ENCODE measurements around the gene ATP6V0E2.
A peak's percentile ranks its signal among the peaks of the same experiment; 100 is the strongest.
"Not testable (repeated sequence)": the region's sequence is repeated elsewhere in the genome, so short reads cannot be mapped to it uniquely, and the experiment has no call there.

Gene ATP6V0E2

DNA sequence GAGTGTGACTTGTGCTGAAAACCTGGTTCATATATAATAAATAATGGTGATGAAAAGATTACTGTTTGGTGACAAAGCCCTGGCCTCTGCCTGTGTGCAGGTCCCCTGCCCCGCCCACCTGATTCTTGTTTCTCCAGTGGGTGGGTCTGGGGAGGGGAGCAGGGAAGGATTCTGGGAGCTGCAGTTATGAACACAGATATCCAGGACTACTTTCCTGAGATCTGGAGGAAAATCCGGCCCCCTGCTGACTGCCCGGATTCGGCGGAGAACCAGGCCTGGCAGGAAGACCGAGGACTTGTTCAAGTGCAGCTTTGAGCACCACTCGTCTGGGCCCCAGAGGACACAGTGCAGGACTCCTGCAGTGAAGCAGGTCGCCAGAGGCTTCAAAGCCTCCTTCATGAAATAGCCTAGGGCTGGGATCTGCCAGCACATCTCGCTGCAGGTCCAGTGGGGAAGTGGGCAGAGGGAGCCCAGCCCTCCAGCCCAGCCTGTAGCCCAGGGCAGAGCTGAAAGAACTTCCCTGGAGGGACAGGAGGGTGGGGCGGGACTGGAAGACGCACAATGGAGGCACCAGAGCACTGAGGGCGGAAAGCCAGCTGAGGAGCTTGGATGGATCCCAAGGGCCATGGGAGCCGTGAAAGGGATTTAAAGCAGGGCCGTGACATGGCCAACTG, 7.0 kb downstream of the ATP6V0E2 start:
- no peak for DNase-seq

DNA sequence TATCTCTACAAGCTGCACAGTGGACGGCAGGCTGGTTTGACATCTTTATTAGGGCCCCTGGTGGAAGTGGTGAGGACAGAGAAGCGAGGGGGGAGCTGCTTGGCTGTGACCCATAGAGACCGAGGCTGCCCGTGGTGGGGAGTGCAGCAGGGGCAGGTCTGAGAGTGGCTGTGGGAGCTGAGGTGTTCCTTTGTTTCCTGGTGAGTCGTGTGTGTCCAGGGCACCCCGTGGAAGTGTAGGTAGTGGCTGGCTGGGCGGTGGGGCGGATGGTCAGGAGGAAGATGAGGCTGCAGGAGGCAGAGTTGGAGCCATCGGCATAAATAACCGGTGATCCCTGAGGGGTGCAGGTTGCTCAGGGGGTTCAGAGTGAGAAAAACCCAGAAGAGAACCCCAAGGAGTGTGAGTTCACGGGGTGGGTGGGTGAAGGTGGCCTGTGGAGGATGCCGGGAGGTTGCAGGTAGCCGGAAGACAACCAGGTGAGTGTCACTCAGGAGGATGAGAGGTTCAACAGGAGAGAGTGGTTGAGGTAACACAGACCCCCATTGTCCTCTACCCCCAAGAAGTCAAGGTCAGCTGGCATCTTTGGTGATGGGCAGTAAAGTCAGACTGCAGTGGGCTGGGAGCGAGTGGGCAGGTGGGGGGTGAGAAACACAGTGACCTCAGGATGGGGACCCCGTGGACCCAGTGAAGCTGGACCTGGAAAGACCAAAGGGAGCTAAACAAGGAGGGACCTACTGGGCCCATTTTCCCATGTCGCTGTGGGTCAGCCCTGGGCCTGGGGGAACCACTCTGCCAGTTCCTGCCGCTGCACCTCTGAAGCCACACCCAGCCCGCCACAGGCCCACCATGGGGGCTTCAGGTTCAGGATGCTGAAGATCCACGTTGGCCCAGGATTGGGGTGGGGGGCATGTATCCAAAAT, 7.8 kb downstream of the ATP6V0E2 start:
- no peak for DNase-seq

DNA sequence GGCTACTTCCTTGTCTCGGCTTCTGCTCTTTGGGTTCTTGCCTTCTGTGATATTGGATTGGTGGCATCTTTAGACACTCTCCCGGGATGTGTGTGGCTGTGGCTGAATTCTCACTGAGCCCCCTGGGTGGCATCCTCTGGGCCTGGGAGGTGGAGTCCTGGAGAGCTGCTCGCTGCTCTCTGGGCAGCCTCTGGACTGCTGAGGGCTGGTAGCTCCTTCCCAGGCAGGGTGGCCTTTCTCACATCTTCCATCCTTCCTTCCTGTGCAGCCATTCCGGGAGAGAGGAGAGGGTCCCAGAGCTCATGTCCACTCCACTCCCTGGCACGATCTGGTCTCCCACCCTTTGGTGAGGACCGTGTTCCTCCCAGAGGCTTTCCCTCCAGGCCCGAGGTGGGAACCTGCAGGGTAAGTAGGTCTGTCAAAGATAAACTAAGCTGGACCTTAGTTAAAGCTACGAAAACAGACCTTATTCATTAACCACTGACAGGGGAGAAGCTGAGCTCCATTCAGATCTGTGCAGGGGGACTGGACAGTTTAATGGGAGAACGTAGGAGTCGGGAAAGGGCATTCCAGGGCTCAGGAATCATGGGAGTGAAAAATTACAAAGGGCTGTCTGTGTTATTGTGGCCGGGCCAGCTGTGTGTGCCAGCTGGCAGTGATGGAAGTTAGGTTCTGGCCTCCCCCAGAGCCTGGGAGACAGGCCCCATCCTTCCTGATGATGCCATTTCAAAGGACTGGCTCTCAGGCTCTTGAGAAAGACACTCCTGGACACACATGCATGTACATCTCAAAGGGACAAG, 8.7 kb downstream of the ATP6V0E2 start:
- DNase-seq: no peak

DNA sequence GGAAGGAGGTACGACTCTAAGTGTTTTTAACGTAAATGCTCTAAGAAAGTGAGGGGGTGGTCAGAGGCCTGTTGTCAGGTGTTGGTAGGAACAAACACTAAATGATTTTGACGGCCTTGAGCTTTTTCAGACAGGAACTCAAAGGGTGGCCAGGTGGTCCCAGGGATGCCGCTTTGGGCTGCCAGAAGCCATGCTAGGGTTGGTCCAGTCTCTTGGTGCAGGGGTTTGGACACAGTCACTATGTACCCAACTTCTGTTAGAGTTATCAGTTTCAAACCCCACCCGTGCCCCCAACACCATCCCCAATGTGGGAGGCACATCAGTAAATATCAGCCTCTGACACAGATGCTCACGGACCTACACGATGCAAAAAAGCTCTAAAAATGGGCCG, 9.3 kb downstream of the ATP6V0E2 start:
- DNase-seq: no peak

DNA sequence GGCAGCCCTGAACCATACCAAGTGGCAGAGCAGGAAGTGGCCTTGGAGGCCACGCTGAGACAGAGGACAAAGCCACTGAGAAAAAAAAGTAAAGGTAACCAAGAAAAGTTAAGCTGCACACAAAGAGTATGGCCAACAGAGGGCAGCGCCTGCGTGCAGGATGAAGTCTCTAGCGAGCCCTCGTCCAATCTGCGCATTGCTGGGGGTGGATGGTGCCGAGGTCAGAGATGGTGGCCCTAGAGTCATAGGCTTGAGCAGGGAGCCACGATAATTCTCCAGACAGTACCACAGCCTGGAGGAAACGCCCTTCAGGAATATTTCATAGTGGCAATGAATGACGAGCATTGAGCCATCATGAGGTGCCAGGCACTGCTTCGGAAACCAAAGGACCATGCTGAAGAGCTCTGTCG, 9.7 kb downstream of the ATP6V0E2 start:
- DNase-seq: peak; percentile 63

DNA sequence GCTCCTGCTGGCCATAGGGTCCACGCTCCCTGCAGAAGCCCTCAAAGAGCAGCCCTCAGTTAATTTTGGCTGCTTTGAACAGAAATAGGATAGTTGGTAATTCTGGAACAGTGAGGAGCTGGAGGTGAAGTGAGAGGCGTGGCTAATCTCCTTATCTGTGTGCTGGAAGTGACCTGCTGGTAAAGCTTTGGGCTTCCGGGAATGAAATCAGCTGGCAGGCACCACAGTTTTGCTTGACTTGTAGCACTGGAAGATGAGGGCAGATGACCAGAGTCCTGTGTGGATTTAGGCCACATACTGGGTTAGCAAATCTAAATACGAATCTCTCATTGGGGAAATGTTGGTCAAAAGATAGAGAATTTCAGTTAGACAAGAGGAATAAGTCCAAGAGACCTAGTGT, 10.2 kb downstream of the ATP6V0E2 start:
- DNase-seq: no peak

DNA sequence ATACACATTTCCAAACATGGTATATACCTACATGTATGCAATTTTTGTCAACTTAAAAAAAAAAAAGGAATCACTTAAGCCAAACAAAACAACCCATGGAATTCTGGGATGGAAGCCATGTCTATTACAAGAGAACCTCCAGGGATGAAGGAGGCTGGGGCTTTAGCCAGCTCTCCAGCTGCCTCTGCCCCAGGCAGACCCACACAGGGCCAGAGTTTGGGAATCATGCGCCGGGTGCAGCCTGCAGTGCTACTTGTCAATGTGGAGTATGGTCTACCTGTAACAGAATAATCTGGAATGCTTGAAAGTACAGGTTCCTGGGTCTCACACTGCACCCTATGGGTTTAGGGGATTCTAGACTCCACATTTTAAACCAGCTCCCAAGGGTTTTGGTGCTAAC, 10.8 kb downstream of the ATP6V0E2 start:
- no peak for DNase-seq

DNA sequence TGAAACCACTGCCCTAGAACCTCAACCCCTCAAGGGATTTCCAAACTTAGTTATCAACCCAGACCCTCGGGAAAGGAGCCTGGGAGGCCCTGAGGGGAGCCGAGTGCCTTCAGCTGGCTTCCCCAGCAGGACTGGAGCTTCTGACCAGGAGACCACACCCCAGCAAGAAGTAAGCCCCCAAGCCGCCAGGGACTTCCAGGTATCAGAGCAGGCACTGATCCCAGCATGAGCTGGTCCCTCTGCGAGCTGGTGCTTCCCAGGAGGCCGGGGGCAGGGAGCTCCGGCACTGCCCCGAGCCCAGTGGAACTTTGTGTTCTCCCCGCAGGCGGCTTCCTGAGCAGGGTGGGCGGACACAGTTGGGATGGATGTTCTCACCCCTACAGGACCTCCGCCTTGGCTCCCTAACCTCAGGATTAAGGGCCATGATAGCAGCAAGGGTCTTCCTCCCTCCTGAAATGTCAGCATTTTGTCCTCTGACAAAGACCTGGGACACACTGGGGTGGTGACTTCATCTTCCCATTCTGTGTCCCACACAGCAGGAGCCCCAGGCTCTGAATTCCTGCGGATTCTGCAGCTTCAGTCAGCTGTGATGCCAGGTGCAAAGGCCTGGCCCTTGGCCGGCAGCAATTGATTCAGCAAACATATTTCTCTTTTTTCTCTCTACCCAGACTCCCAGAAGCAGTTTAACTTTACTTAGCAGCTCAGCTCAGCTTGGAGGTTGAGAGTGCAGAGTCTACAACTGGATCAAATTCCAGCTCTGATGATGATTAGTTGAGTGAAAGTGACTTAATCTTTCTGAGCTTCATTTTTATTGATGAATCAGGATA, 11.6 kb downstream of the ATP6V0E2 start:
- no peak for DNase-seq

DNA sequence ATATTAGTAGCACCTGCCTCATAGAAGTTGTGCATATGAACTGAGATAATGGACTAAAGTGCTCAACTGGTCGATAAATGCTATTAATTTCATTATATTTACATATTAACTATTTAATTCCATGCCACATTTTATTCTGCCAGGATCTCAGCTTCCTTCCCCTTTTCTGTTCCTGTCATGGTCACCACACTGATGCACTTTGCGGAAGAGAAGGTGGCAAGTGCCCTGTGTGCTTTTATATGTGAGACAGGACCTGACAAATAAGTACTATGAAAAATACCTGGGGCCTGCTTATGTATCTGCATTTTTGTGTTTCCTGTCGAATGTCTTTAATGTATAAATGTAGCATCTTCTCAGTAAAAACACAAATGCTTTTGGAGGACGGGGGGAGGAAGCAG, 12.2 kb downstream of the ATP6V0E2 start:
- DNase-seq: no peak

DNA sequence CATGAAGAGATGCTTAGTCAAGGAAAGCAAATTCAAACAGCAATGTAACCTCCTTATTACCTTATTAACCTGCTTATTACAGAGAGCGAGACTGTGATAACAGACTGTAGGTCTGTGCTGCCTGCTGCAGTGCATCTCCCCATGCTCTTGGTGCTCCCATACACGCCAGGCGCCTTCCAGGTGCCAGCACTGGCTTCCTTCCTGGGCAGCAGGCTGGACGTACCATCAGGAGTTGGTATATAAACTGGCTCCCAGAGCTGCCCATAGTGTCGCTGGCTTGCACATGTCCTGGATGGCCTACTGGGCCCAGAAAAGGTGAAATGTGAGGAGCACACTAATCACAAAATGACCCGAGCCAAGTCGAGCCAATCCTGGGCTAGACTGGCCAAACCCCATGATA, 13.5 kb downstream of the ATP6V0E2 start:
- DNase-seq: no peak

DNA sequence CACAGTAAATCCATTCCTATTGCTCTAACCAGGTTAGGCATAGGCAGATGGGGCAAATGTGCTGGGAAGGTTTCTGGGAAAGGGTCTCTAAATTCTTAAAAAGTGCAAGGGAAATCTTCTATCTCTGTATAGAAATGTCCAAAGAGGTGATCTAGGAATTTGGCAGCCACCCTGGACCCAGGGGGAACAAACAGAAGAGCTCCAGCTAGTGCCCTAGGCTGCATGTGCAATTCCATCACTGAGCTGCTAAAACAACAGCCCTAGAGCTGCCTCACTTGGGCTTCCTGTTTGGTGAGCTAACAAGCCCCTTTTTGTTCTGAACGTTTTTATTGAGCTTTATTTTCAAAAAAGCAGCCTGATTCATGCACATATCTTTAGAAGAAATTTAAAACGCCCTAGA, 16.9 kb downstream of the ATP6V0E2 start:
- DNase-seq: not testable (repeated sequence)

DNA sequence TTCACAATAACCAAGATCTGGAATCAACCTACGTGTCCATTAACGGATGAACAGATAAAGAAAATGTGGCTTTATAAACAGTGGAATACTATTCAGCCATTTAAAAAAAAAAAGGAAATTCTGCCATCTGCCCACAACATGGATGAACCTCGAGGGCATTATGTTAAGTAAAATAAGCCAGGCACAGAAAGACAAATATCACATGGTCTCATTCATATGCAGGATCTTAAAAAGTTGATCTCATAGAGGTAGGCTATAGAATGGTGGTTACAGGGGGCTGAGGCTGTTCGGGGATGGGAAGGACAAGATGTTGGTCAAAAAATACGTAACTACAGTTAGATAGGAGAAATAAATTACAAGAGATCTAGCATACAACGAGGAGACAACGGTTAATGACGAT, 21.2 kb downstream of the ATP6V0E2 start:
- DNase-seq: not testable (repeated sequence)

DNA sequence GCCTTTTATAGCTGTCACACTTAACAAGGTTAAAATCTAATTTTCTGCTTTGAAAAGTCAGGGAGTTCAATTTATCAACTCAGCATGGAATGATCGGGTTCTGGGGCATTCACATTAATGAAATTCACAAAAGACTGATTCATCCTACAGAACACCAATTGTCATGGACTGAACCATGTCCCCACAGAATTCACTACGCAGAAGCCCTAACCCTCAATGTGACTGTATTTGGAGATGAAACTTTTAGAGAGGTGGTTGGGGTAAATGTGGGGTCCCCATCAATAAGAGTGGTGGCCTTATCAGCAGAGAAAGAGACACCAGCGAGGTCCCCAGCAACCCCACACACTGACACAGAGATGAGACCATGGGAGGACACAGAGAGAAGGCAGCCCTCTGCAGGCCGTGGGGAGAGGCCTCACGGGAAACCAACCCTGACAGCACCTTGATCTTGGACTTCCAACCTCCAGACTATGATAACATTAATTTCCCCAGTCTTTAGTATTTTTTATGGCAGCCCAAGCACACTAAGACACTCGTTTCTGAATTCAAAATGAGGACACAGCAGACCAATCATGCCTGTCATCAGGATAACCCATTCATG, 34.1 kb downstream of the ATP6V0E2 start:
- not testable (repeated sequence) for DNase-seq

DNA sequence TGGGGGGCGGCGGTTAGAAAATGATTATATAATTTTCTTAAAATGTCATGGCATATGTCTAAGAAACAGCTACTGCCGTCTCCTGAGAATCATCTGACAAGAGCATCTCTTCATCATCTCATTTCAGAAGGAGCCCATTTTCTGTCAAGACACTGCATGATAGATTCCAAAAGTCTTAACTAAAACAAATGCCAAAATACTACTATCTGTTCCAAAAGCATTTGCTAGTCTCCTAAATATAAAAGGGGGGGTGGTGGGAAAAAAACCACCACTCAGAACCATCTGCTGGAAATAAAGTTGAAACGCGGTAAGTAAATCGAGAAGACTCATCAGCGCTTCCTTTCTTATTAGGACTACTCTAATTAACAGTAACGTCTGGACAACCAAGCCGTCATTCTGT, 36.5 kb downstream of the ATP6V0E2 start:
- not testable (repeated sequence) for DNase-seq

DNA sequence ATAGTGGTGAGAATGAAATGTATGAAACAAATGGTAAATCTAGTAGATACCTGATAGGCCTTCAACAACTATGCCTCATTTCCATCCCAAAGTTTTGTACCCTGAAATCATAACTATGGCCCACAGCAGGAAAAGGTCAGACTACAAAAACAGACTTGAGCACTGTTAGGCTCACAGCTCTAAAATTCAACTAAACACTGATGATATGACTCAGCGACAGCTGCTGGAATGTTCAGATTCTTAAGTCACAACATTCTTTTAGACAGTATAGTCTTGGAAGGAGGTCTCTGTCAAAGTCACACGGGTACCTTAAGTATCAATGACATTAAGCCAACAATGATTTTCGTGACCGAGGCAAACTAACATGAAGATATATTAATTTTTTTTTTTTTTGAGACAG, 38.4 kb downstream of the ATP6V0E2 start:
- not testable (repeated sequence) for DNase-seq

DNA sequence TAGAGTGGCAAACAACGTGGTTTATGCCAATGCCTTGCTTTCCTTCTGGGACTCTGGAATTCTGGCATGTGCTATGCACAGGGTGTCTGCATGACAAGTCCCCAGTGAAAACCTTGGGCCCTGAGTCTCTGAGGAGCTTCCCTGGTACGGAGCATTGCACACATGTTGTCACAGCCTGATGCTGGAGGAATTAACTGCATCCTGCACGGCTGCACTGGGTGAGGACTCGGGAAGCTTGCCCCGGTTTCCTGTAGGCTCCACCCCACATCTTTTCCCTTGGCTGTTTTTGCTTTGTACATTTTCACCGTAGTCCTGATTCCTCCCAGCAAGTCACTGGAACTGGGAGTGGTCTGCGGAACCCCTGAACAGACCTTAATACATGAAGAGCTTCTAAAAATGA, 52.6 kb downstream of the ATP6V0E2 start:
- not testable (repeated sequence) for DNase-seq
